Muscle layer of colon (tissue), 2 donors: ENCODE results near the gene ALOX15B.

ENCODE experiments used
- H3K27ac ChIP-seq: one replicate; pipeline ENCODE4 v1.7.0; 2013; ENCODE audit warnings: low read depth, mild to moderate bottlenecking, low read length, moderate library complexity
- H3K27me3 ChIP-seq, 2 donors: one replicate each; pipeline ENCODE4 v1.7.0; 2013; ENCODE audit warnings: low read length in 2 of 2, mild to moderate bottlenecking in 2 of 2; ENCODE audit not compliant: insufficient read depth in 2 of 2, control insufficient read depth in 1 of 2
- H3K36me3 ChIP-seq: one replicate; pipeline ENCODE4 v1.7.0; 2013; ENCODE audit warnings: mild to moderate bottlenecking, low read length; ENCODE audit not compliant: insufficient read depth
- H3K4me1 ChIP-seq: one replicate; pipeline ENCODE4 v1.7.0; 2013; ENCODE audit warnings: mild to moderate bottlenecking, low read length; ENCODE audit not compliant: insufficient read depth
- H3K4me3 ChIP-seq, 2 donors: one replicate each; pipeline ENCODE4 v1.7.0; 2013; ENCODE audit warnings: low read length in 2 of 2, low read depth in 1 of 2, mild to moderate bottlenecking in 1 of 2, moderate library complexity in 1 of 2
- H3K9ac ChIP-seq: one replicate; pipeline ENCODE4 v1.7.0; 2013; ENCODE audit warnings: low read length
- H3K9me3 ChIP-seq: one replicate; pipeline ENCODE4 v1.7.0; 2013; ENCODE audit warnings: mild to moderate bottlenecking, low read length
- donor health status: abdominal sarcoma.
- donor health status: Adenocarcinoma of cecum.

Gene ALOX15B

GRCh38 chr17:8025176-8025911 lies 13.5 kb upstream of the ALOX15B start:
- Histone ChIP-seq H3K4me1 (no peaks in the 10 kb centered on the region), H3K9ac (no peak overlapping the region), H3K27ac (no peak overlapping the region), H3K9me3 (no peaks in the 10 kb centered on the region), H3K27me3 (no peaks in the 10 kb centered on the region), H3K4me3 (no peak overlapping the region), H3K36me3 (no peaks in the 10 kb centered on the region)

GRCh38 chr17:8029121-8029520 lies 9.7 kb upstream of the ALOX15B start:
- no peak overlapping the region for H3K9ac ChIP-seq
- no peaks in the 10 kb centered on the region for H3K4me1 ChIP-seq
- no peak overlapping the region for H3K27ac ChIP-seq
- peaks cover 0 to 3% of the 10 kb centered on the region in 2 donors for H3K27me3 ChIP-seq
- no peak overlapping the region for H3K4me3 ChIP-seq
- H3K9me3 ChIP-seq = no peaks in the 10 kb centered on the region
- no peaks in the 10 kb centered on the region for H3K36me3 ChIP-seq

- peaks cover 0 to 3% of the 10 kb centered on the region in 2 donors for H3K27me3 ChIP-seq
- no peaks in the 10 kb centered on the region for H3K36me3 ChIP-seq
- H3K9ac ChIP-seq = no peak overlapping the region
- no peaks in the 10 kb centered on the region for H3K4me1 ChIP-seq
- H3K4me3 ChIP-seq = no peak overlapping the region
- H3K9me3 ChIP-seq = no peaks in the 10 kb centered on the region
- H3K27ac ChIP-seq = no peak overlapping the region
Observed at GRCh38 chr17:8031261-8031661, 7.6 kb upstream of the ALOX15B start.

GRCh38 chr17:8031950-8032349 lies 6.9 kb upstream of the ALOX15B start:
- H3K27ac ChIP-seq = no peak overlapping the region
- H3K9ac ChIP-seq = no peak overlapping the region
- peaks cover 0 to 3% of the 10 kb centered on the region in 2 donors for H3K27me3 ChIP-seq
- no peaks in the 10 kb centered on the region for H3K4me1 ChIP-seq
- no peaks in the 10 kb centered on the region for H3K9me3 ChIP-seq
- no peak overlapping the region for H3K4me3 ChIP-seq
- H3K36me3 ChIP-seq = no peaks in the 10 kb centered on the region

GRCh38 chr17:8032442-8032841 lies 6.4 kb upstream of the ALOX15B start:
- H3K4me3 ChIP-seq = no peak overlapping the region
- peaks cover 0 to 4% of the 10 kb centered on the region in 2 donors for H3K27me3 ChIP-seq
- no peak overlapping the region for H3K9ac ChIP-seq
- H3K4me1 ChIP-seq = no peaks in the 10 kb centered on the region
- H3K9me3 ChIP-seq = no peaks in the 10 kb centered on the region
- no peak overlapping the region for H3K27ac ChIP-seq
- no peaks in the 10 kb centered on the region for H3K36me3 ChIP-seq

- peaks cover 4% of the 10 kb centered on the region for H3K4me1 ChIP-seq
- H3K27me3 ChIP-seq = peaks cover 0 to 18% of the 10 kb centered on the region in 2 donors
- H3K4me3 ChIP-seq = no peak overlapping the region
- H3K36me3 ChIP-seq = no peaks in the 10 kb centered on the region
- H3K9me3 ChIP-seq = no peaks in the 10 kb centered on the region
- H3K27ac ChIP-seq = no peak overlapping the region
- no peak overlapping the region for H3K9ac ChIP-seq
Observed at GRCh38 chr17:8039611-8040168, 831 bp downstream of the ALOX15B start.

- Histone ChIP-seq H3K9ac (no peak overlapping the region), H3K4me1 (peaks cover 4% of the 10 kb centered on the region), H3K4me3 (no peak overlapping the region), H3K36me3 (no peaks in the 10 kb centered on the region), H3K9me3 (no peaks in the 10 kb centered on the region), H3K27ac (no peak overlapping the region), H3K27me3 (peaks cover 0 to 22% of the 10 kb centered on the region in 2 donors)
Observed at GRCh38 chr17:8041249-8041928, 2.5 kb downstream of the ALOX15B start.

GRCh38 chr17:8041979-8042378 lies 3.1 kb downstream of the ALOX15B start:
- no peaks in the 10 kb centered on the region for H3K36me3 ChIP-seq
- no peak overlapping the region for H3K27ac ChIP-seq
- H3K27me3 ChIP-seq = peaks cover 0 to 28% of the 10 kb centered on the region in 2 donors
- no peak overlapping the region for H3K4me3 ChIP-seq
- peaks cover 4% of the 10 kb centered on the region for H3K4me1 ChIP-seq
- H3K9me3 ChIP-seq = no peaks in the 10 kb centered on the region
- no peak overlapping the region for H3K9ac ChIP-seq

- Histone ChIP-seq H3K27ac (no peak overlapping the region), H3K9ac (no peak overlapping the region), H3K36me3 (no peaks in the 10 kb centered on the region), H3K27me3 (peaks cover 0 to 11% of the 10 kb centered on the region in 2 donors), H3K9me3 (no peaks in the 10 kb centered on the region), H3K4me1 (peaks cover 4% of the 10 kb centered on the region), H3K4me3 (no peak overlapping the region)
Observed at GRCh38 chr17:8044819-8045810, 6.3 kb downstream of the ALOX15B start.

GRCh38 chr17:8046306-8046928 lies 7.6 kb downstream of the ALOX15B start:
- H3K4me3 ChIP-seq = no peak overlapping the region
- H3K9me3 ChIP-seq = no peaks in the 10 kb centered on the region
- H3K9ac ChIP-seq = no peak overlapping the region
- no peaks in the 10 kb centered on the region for H3K36me3 ChIP-seq
- peaks cover 0 to 11% of the 10 kb centered on the region in 2 donors for H3K27me3 ChIP-seq
- H3K27ac ChIP-seq = no peak overlapping the region
- no peaks in the 10 kb centered on the region for H3K4me1 ChIP-seq
